Measurements from ENCODE around the gene ATAD2B. TPM values are rescaled to one million over a fixed set of nuclear protein-coding genes. Genes with fewer than 3 reads are reported as not detected.

Gene ATAD2B
- total and polyA plus RNA-seq, 2 of the 8 experiments (the other 6 are each of a cell fraction or from before 2014, with no cell fraction given), result 3.4 to 16.1 TPM

GRCh38 chr2:23698721-23699579, 228.0 kb downstream of the ATAD2B start (continued):
- TF ChIP-seq CHD7 (IDR thresholded peaks at IDR 0.05; ENCODE audit: insufficient replicate concordance, low read length) (no peak), SIRT6 (IDR thresholded peaks at IDR 0.05; ENCODE audit: low read length) (no peak), CTCF (IDR thresholded peaks at IDR 0.05; ENCODE audit: control extremely low read depth in 1 of 3, insufficient read depth in 1 of 3, low read depth in 1 of 3, low read length in 3 of 3) (no peak), TAF1 (IDR thresholded peaks at IDR 0.05; ENCODE audit: low read depth, low read length) (no peak), SRF (IDR thresholded peaks at IDR 0.05; ENCODE audit: low read depth, low read length) (no peak), NRF1 (IDR thresholded peaks at IDR 0.05; ENCODE audit: low read depth, low read length) (no peak), HDAC2 (IDR thresholded peaks at IDR 0.05; ENCODE audit: borderline replicate concordance in 1 of 2, low read depth in 2 of 2, low read length in 2 of 2) (no peak)

All from H1 (cell line).